Tibial nerve (tissue), 4 donors: ENCODE measurements around the gene PTPRJ. TPM values are rescaled to one million over a fixed set of nuclear protein-coding genes. Genes with fewer than 3 reads are reported as not detected.
A peak's percentile ranks its signal among the peaks of the same experiment; 100 is the strongest.

ENCODE experiments used
- DNase-seq, 2 donors: peaks; one replicate each; pipeline ENCODE4 v3.0.0-alpha.2; 2019; ENCODE audit warnings: low spot score in 2 of 2
- H3K27ac ChIP-seq, 4 donors: fragments of 200-600 bp; sonication (generic) in 3 of 4; one replicate each; pipeline ENCODE4 v1.5.1; 2017 to 2019; ENCODE audit warnings: mild to moderate bottlenecking in 1 of 4
- H3K27me3 ChIP-seq, 2 donors: fragments of 200-600 bp; sonication (generic) in 1 of 2; one replicate each; pipeline versions ENCODE4 v1.5.1 to v1.6.0; 2017 to 2019
- H3K36me3 ChIP-seq, 3 donors: fragments of 200-600 bp; sonication (generic); one replicate each; pipeline ENCODE4 v1.5.1; 2018 to 2019
- H3K4me1 ChIP-seq, 4 donors: fragments of 200-600 bp; sonication (generic) in 3 of 4; one replicate each; pipeline ENCODE4 v1.5.1; 2017 to 2019
- H3K4me3 ChIP-seq, 4 donors: fragments of 200-600 bp; sonication (generic) in 3 of 4; one replicate each; pipeline ENCODE4 v1.5.1; 2017 to 2019; ENCODE audit warnings: mild to moderate bottlenecking in 1 of 4, moderate library complexity in 1 of 4
- H3K9me3 ChIP-seq, 4 donors: fragments of 200-600 bp; sonication (generic) in 3 of 4; one replicate each; pipeline ENCODE4 v1.5.1; 2017 to 2019
- CTCF ChIP-seq, 5 experiments: fragments of 200-600 bp in 3 of 5; fragments of 450-650 bp in 2 of 5; sonication (generic) in 3 of 5; IDR thresholded peaks; one replicate each; pipeline ENCODE4 v1.5.1; 2016 to 2019; ENCODE audit warnings: antibody characterized with exemption in 5 of 5, mild to moderate bottlenecking in 3 of 5, moderate library complexity in 2 of 5
- EP300 ChIP-seq, 2 donors: sonication (generic); formaldehyde crosslinking; IDR thresholded peaks; one replicate each; pipeline ENCODE4 v1.6.1; 2017; ENCODE audit warnings: antibody characterized with exemption in 2 of 2, mild to moderate bottlenecking in 1 of 2
- POLR2A ChIP-seq, 2 donors: fragments of 450-650 bp; IDR thresholded peaks; one replicate each; pipeline ENCODE4 v1.6.1; 2017; ENCODE audit warnings: antibody characterized with exemption in 2 of 2, mild to moderate bottlenecking in 2 of 2, moderate library complexity in 2 of 2
- WGBS, 2 donors: methylation state at CpG; one replicate each; pipeline ENCODE4 v1.1.5; 2018; 5-methylcytosine and 5-hydroxymethylcytosine counted together
- total RNA-seq, 4 donors: library from RNA; depleted of rRNA; stranded (reverse); fragments of >200 nt; gene quantifications; one replicate each; pipeline ENCODE4 v1.1.0, GENCODE V29; 2016

The PTPRJ gene
- total RNA-seq, 4 donors from 2014 or later = 20.5 to 24.3 (median 22.3) TPM

GRCh38 chr11:48025293-48025983 lies 45.1 kb downstream of the PTPRJ start:
- Histone ChIP-seq H3K27ac (peak overlapping the region in 2 of 4 donors; percentile 17 to 44), H3K4me3 (no peak overlapping the region), H3K27me3 (no peaks in the 10 kb centered on the region), H3K4me1 (peaks cover 0 to 48% (median 36%) of the 10 kb centered on the region in 4 donors), H3K9me3 (no peaks in the 10 kb centered on the region), H3K36me3 (no peaks in the 10 kb centered on the region)
- 79 to 81% methylated on average over 9 of the region's 9 CpGs for WGBS, 2 donors
- no peak for DNase-seq
- TF ChIP-seq CTCF (IDR thresholded peaks at IDR 0.05) (no peak), POLR2A (IDR thresholded peaks at IDR 0.05) (no peak)

- TF ChIP-seq CTCF (IDR thresholded peaks at IDR 0.05) (no peak), EP300 (IDR thresholded peaks at IDR 0.05) (no peak), POLR2A (IDR thresholded peaks at IDR 0.05) (no peak)
- 38 to 52% methylated on average over 3 of the region's 3 CpGs for WGBS, 2 donors
- Histone ChIP-seq H3K27ac (peak overlapping the region in 2 of 4 donors; percentile 17 to 44), H3K9me3 (no peaks in the 10 kb centered on the region), H3K4me3 (no peak overlapping the region), H3K36me3 (no peaks in the 10 kb centered on the region), H3K4me1 (peaks cover 0 to 48% (median 37%) of the 10 kb centered on the region in 4 donors), H3K27me3 (no peaks in the 10 kb centered on the region)
- no peak for DNase-seq
These were observed 45.6 kb downstream of the PTPRJ start for GRCh38 chr11:48025984-48026340.

GRCh38 chr11:48028914-48029680 lies 48.7 kb downstream of the PTPRJ start:
- Histone ChIP-seq H3K4me1 (peaks cover 0 to 75% (median 63%) of the 10 kb centered on the region in 4 donors), H3K9me3 (no peaks in the 10 kb centered on the region), H3K4me3 (peak overlapping the region in 1 of 4 donors; percentile 19), H3K27me3 (no peaks in the 10 kb centered on the region), H3K36me3 (no peaks in the 10 kb centered on the region), H3K27ac (peak overlapping the region in 3 of 4 donors; percentile 43 to 76 (median 55))
- 32 to 44% methylated on average over 6 of the region's 6 CpGs for WGBS, 2 donors
- no peak for TF ChIP-seq POLR2A (IDR thresholded peaks at IDR 0.05)
- no peak for TF ChIP-seq EP300 (IDR thresholded peaks at IDR 0.05)
- TF ChIP-seq CTCF (IDR thresholded peaks at IDR 0.05) = no peak
- DNase-seq = no peak

GRCh38 chr11:48029681-48030290 lies 49.4 kb downstream of the PTPRJ start:
- Histone ChIP-seq H3K4me3 (no peak overlapping the region), H3K4me1 (peaks cover 0 to 78% (median 69%) of the 10 kb centered on the region in 4 donors), H3K27ac (peak overlapping the region in 2 of 4 donors; percentile 55 to 76), H3K27me3 (no peaks in the 10 kb centered on the region), H3K9me3 (no peaks in the 10 kb centered on the region), H3K36me3 (no peaks in the 10 kb centered on the region)
- TF ChIP-seq EP300 (IDR thresholded peaks at IDR 0.05) (no peak), CTCF (IDR thresholded peaks at IDR 0.05) (no peak), POLR2A (IDR thresholded peaks at IDR 0.05) (no peak)
- 49 to 52% methylated on average over 6 of the region's 6 CpGs for WGBS, 2 donors
- DNase-seq = no peak

GRCh38 chr11:48031602-48032001 lies 51.2 kb downstream of the PTPRJ start:
- WGBS, 2 donors = 54 to 58% methylated on average over 6 of the region's 6 CpGs
- no peak overlapping the region for H3K4me3 ChIP-seq
- H3K36me3 ChIP-seq = no peaks in the 10 kb centered on the region
- peaks cover 0 to 87% (median 72%) of the 10 kb centered on the region in 4 donors for H3K4me1 ChIP-seq
- peak overlapping the region in 3 of 4 donors; percentile 1 to 92 (median 23) for H3K27ac ChIP-seq
- DNase-seq = no peak
- TF ChIP-seq EP300 (IDR thresholded peaks at IDR 0.05) (no peak), POLR2A (IDR thresholded peaks at IDR 0.05) (no peak)
- no peaks in the 10 kb centered on the region for H3K27me3 ChIP-seq
- H3K9me3 ChIP-seq = no peaks in the 10 kb centered on the region
